Ishikawa (cell line): ENCODE results near the gene TRIM24.

Experiments used
- CEBPB ChIP-seq: IDR thresholded peaks from 2 replicates; pipeline ENCODE4 v1.6.1; 2012
- CREB1 ChIP-seq: IDR thresholded peaks from 2 replicates; pipeline ENCODE4 v1.6.1; 2012; ENCODE audit warnings: low read depth
- EGR1 ChIP-seq: IDR thresholded peaks from 2 replicates; pipeline ENCODE4 v1.6.1; 2012
- EP300 ChIP-seq: IDR thresholded peaks from 2 replicates; pipeline ENCODE4 v1.6.1; 2012; ENCODE audit warnings: borderline replicate concordance
- FOXM1 ChIP-seq: IDR thresholded peaks from 2 replicates; pipeline ENCODE4 v1.6.1; 2012; ENCODE audit warnings: low read depth, borderline replicate concordance
- NFIC ChIP-seq: IDR thresholded peaks from 2 replicates; pipeline ENCODE4 v1.6.1; 2012
- RAD21 ChIP-seq: IDR thresholded peaks from 2 replicates; pipeline ENCODE4 v1.6.1; 2012; ENCODE audit warnings: low read depth
- REST ChIP-seq: IDR thresholded peaks from 2 replicates; pipeline ENCODE4 v1.6.1; 2012; ENCODE audit warnings: low read depth, mild to moderate bottlenecking
- TAF1 ChIP-seq: IDR thresholded peaks from 2 replicates; pipeline ENCODE4 v1.6.1; 2012; ENCODE audit warnings: low read depth, mild to moderate bottlenecking
- TCF12 ChIP-seq: IDR thresholded peaks from 2 replicates; pipeline ENCODE4 v1.6.1; 2012; ENCODE audit warnings: low read depth
- TEAD4 ChIP-seq: IDR thresholded peaks from 2 replicates; pipeline ENCODE4 v1.6.1; 2012
- YY1 ChIP-seq: IDR thresholded peaks from 2 replicates; pipeline ENCODE4 v1.6.1; 2012; ENCODE audit warnings: low read depth
- ZBTB7A ChIP-seq: IDR thresholded peaks from 2 replicates; pipeline ENCODE4 v1.6.1; 2012; ENCODE audit warnings: low read depth
- TF ChIP-seq, protein P1 (sequence below): IDR thresholded peaks from 2 replicates; pipeline ENCODE4 v1.6.1; 2012
- TF ChIP-seq, protein P2 (sequence below): IDR thresholded peaks from 2 replicates; pipeline ENCODE4 v1.6.1; 2012

Gene TRIM24

DNA sequence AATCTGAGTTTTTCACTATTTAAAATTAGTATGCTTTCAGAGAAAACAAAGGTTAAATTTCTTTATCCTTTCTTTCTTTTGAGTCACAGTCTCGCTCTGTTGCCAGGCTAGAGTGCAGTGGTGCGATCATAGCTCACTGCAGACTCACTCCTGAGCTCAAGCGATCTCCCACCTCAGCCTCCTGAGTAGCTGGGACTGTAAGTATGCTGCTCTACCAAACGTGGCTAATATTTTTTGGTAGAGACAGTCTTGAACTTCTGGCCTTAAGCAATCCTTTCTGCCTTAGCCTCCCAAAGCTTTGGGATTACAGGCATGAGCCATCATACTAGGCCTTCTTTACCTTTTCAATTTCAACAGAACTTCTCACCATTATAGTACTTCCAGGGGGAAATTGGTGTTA, 113.7 kb downstream of the TRIM24 start:
- no peak for TF ChIP-seq FOXM1
- no peak for TF ChIP-seq CREB1
- TF ChIP-seq TCF12: no peak

GRCh38 chr7:138575897-138576428, 115.9 kb downstream of the TRIM24 start:
- TF ChIP-seq ZBTB7A (no peak), EP300 (no peak), TAF1 (no peak), CREB1 (no peak), TCF12 (no peak), FOXM1 (no peak), NFIC (no peak), YY1 (no peak)
- TF ChIP-seq, protein P1, sequence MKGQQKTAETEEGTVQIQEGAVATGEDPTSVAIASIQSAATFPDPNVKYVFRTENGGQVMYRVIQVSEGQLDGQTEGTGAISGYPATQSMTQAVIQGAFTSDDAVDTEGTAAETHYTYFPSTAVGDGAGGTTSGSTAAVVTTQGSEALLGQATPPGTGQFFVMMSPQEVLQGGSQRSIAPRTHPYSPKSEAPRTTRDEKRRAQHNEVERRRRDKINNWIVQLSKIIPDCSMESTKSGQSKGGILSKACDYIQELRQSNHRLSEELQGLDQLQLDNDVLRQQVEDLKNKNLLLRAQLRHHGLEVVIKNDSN: no peak
- TF ChIP-seq, protein P2, sequence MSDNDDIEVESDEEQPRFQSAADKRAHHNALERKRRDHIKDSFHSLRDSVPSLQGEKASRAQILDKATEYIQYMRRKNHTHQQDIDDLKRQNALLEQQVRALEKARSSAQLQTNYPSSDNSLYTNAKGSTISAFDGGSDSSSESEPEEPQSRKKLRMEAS: no peak

DNA sequence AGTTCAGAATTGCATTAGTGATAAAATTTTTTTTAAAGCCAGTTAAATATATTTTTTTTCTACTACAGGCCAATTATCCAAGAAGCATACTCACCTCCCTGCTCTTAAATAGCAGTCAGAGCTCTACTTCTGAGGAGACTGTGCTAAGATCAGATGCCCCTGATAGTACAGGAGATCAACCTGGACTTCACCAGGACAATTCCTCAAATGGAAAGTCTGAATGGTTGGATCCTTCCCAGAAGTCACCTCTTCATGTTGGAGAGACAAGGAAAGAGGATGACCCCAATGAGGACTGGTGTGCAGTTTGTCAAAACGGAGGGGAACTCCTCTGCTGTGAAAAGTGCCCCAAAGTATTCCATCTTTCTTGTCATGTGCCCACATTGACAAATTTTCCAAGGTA, 119.1 kb downstream of the TRIM24 start:
- no peak for TF ChIP-seq FOXM1
- TF ChIP-seq YY1: no peak
- TF ChIP-seq EP300: no peak

GRCh38 chr7:138579671-138580070, 119.6 kb downstream of the TRIM24 start:
- no peak for TF ChIP-seq CREB1
- TF ChIP-seq CEBPB: no peak
- TF ChIP-seq ZBTB7A: no peak
- TF ChIP-seq, protein P1: no peak
- no peak for TF ChIP-seq EGR1
- no peak for TF ChIP-seq RAD21
- no peak for TF ChIP-seq REST
- no peak for TF ChIP-seq TEAD4
- TF ChIP-seq FOXM1: no peak

DNA sequence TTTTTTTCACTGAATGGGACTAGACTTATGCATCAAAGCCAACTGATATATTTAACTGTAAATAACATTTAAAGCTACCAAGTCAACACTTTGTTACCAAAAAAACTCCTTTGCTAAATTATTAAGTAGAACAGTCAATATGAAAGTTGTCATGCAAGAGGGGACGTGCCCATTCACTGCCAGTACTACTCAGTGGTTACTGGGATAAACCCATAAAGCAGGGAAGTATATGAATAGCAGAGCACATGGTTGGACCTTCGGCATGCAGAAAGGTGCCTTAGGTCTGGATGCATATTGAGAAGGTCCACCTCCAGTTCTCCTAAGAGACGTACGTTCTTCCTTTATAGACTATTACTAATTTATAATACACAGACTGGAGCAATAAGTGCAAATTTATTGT, 121.0 kb downstream of the TRIM24 start:
- TF ChIP-seq CEBPB (no peak), CREB1 (no peak)

GRCh38 chr7:138584283-138584682, 124.2 kb downstream of the TRIM24 start:
- TF ChIP-seq ZBTB7A: no peak
- no peak for TF ChIP-seq NFIC
- TF ChIP-seq, protein P1: no peak

DNA sequence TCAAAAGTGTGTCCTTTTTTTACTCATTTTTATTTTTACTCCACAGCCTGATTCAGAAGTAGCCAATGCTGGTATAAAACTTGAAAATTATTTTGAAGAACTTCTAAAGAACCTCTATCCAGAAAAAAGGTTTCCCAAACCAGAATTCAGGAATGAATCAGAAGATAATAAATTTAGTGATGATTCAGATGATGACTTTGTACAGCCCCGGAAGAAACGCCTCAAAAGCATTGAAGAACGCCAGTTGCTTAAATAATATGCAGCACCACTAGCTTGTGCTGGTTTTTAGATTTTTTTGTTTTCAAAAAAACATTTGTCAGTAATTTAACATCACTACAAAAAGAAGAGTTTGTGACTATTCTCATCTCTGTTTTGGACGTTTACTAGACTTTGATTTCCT, 124.6 kb downstream of the TRIM24 start:
- TF ChIP-seq EGR1 (no peak), EP300 (no peak), CEBPB (no peak)

DNA sequence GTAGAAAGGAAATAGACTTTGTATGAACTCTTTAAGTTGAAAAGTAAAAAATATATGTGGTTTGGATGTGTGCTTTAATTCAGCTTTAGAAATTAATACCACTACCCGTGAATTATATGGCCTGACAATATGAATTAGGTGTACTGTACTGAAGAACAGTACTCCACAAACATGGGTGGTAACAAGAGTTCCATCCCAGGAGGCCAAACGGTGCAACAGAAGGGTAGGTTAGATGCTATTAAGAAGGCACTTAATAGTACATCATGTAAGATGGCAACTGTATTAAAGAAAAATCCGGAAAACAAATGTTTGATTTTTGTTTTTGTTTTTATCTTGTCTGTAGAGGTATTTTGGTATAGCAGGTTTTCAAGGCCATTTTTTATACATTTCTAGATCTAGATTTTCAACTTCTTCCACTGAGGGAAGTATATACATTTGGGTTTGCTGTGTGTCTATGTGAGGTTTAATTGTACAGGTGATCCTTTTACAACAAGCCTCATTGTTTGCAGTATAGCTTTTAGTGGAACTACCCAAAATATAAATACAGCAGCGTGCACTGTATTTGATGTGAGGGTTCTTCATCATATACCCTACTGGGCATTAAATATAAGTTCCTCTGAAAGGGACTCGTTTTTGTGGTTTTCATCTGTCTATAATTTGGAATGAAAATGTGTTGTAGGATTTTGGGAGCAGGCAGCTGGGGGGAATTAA, 125.4 kb downstream of the TRIM24 start:
- no peak for TF ChIP-seq RAD21
- TF ChIP-seq CEBPB: no peak
- no peak for TF ChIP-seq ZBTB7A
- TF ChIP-seq NFIC: no peak
- no peak for TF ChIP-seq REST
- no peak for TF ChIP-seq TCF12
- TF ChIP-seq, protein P1: no peak
- no peak for TF ChIP-seq YY1
- no peak for TF ChIP-seq EP300
- no peak for TF ChIP-seq FOXM1
- no peak for TF ChIP-seq EGR1
- TF ChIP-seq TAF1: no peak
- TF ChIP-seq TEAD4: no peak
- TF ChIP-seq, protein P2: no peak
- no peak for TF ChIP-seq CREB1
